Chondrocyte (in vitro differentiated cells): ENCODE results near the gene PGP. TPM values are rescaled to one million over a fixed set of nuclear protein-coding genes. Genes with fewer than 3 reads are reported as not detected.

Experiments used
- DNase-seq: peaks from one replicate; pipeline ENCODE4 v3.0.0; 2021; ENCODE audit warnings: mixed read lengths, low spot score
- H3K27ac Mint-ChIP-seq: one replicate; pipeline ENCODE4 v1.8.0; 2021; ENCODE audit warnings: mild to moderate bottlenecking, moderate library complexity, mixed read lengths; ENCODE audit not compliant: unreplicated experiment
- H3K27me3 Mint-ChIP-seq: 2 replicates; pipeline ENCODE4 v1.8.0; 2021; ENCODE audit warnings: low read depth, mixed read lengths
- H3K36me3 Mint-ChIP-seq: 2 replicates; pipeline ENCODE4 v1.8.0; 2021; ENCODE audit warnings: low read depth, mixed read lengths
- H3K4me1 Mint-ChIP-seq: 2 replicates; pipeline ENCODE4 v1.8.0; 2021; ENCODE audit warnings: low read depth, mild to moderate bottlenecking, mixed read lengths
- H3K4me3 Mint-ChIP-seq: one replicate; pipeline ENCODE4 v1.8.0; 2021; ENCODE audit warnings: mild to moderate bottlenecking, moderate library complexity, mixed read lengths; ENCODE audit not compliant: unreplicated experiment
- H3K9me3 Mint-ChIP-seq: 2 replicates; pipeline ENCODE4 v1.8.0; 2021; ENCODE audit warnings: low read depth, mixed read lengths
- total RNA-seq: library from RNA; stranded (reverse); gene quantifications from 3 replicates; pipeline ENCODE4 v1.2.1, GENCODE V29; 2021
- TF ChIP-seq, protein P1 (sequence below): fragments of 200-600 bp; sonication (generic); IDR thresholded peaks from 2 replicates; pipeline ENCODE4 v1.5.0; 2021; ENCODE audit warnings: antibody characterized with exemption, mild to moderate bottlenecking, moderate library complexity

PGP gene
- total RNA-seq, 1 donor from 2014 or later, result 15.6 TPM

DNA sequence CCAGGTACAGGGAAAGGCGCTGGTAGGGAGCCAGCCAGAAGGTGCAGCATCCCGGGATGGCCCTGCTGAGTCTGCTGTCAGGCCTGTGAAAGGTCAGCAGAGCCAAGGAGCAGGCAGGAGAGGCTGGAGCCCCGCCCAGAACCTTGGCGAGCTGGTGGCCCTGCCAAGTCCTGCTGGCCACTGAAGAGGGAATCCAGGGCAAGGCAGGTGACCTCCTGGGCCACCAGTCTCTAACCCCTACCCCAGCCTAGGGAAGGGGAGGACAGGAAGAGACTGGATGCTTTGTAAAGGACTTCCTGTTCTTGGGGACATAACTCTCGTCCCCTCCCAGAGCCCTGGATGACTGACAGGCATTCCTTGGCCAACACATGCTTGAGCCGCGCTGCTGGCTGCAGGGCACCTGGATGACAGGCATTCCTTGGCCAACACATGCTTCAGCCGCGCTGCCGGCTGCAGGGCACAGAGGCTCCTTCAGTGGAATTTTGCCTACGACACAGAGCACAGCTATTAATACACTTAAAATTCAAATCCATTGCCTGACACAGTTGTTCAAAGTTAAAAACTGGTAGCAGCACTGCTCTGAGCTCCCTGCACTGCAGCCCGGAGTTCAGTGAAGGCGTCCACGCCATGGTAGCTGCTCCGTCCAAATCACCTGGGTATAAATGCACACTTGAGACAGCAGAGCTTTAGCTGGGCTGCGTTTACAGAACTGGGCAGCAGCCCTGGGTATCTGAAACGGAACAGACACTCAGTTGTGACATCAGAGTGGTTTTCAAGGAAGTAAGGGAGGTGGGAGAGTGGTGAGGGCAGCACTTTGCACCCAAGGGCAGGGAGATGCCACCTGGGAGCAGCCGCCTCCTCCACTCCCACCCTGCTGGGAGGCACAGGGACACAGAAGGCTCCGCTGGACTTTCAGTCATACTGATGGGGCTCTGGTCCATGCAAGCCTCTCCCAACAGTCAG lies 2.0 kb downstream of the PGP start:
- peak overlapping the region; percentile 52 for H3K27ac Mint-ChIP-seq
- no peaks in the 10 kb centered on the region for H3K27me3 Mint-ChIP-seq
- no peak for DNase-seq
- H3K4me3 Mint-ChIP-seq, result peak overlapping the region; percentile 72
- H3K9me3 Mint-ChIP-seq, result no peaks in the 10 kb centered on the region
- peaks cover 4% of the 10 kb centered on the region for H3K36me3 Mint-ChIP-seq
- peaks cover 27% of the 10 kb centered on the region for H3K4me1 Mint-ChIP-seq
- TF ChIP-seq, protein P1, sequence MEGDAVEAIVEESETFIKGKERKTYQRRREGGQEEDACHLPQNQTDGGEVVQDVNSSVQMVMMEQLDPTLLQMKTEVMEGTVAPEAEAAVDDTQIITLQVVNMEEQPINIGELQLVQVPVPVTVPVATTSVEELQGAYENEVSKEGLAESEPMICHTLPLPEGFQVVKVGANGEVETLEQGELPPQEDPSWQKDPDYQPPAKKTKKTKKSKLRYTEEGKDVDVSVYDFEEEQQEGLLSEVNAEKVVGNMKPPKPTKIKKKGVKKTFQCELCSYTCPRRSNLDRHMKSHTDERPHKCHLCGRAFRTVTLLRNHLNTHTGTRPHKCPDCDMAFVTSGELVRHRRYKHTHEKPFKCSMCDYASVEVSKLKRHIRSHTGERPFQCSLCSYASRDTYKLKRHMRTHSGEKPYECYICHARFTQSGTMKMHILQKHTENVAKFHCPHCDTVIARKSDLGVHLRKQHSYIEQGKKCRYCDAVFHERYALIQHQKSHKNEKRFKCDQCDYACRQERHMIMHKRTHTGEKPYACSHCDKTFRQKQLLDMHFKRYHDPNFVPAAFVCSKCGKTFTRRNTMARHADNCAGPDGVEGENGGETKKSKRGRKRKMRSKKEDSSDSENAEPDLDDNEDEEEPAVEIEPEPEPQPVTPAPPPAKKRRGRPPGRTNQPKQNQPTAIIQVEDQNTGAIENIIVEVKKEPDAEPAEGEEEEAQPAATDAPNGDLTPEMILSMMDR, result no peak

DNA sequence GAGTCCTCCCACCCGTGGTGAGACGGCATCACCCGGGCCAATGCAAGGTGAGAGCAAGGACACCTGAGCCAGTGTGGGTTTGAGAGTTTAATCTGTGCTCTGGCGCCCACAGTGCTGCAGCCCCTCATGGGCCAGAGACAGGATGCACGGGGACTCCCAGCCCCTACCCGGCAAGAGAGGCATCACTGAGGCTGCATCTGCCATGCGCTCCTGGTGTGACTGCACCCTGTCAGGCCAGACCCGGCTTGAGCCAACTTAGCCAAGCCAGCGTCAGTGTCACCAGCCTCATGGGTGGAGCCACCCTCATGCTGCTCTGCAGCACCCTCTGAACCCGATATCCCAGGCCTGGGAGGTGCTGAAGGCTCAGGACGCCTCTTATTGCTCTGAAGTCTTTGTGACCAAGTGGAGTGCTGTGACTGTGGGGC lies 2.7 kb downstream of the PGP start:
- Mint-ChIP-seq H3K9me3 (no peaks in the 10 kb centered on the region), H3K27ac (no peak overlapping the region), H3K4me1 (peaks cover 31% of the 10 kb centered on the region), H3K36me3 (peaks cover 7% of the 10 kb centered on the region), H3K4me3 (no peak overlapping the region), H3K27me3 (no peaks in the 10 kb centered on the region)
- DNase-seq, result no peak
- TF ChIP-seq, protein P1, result no peak

DNA sequence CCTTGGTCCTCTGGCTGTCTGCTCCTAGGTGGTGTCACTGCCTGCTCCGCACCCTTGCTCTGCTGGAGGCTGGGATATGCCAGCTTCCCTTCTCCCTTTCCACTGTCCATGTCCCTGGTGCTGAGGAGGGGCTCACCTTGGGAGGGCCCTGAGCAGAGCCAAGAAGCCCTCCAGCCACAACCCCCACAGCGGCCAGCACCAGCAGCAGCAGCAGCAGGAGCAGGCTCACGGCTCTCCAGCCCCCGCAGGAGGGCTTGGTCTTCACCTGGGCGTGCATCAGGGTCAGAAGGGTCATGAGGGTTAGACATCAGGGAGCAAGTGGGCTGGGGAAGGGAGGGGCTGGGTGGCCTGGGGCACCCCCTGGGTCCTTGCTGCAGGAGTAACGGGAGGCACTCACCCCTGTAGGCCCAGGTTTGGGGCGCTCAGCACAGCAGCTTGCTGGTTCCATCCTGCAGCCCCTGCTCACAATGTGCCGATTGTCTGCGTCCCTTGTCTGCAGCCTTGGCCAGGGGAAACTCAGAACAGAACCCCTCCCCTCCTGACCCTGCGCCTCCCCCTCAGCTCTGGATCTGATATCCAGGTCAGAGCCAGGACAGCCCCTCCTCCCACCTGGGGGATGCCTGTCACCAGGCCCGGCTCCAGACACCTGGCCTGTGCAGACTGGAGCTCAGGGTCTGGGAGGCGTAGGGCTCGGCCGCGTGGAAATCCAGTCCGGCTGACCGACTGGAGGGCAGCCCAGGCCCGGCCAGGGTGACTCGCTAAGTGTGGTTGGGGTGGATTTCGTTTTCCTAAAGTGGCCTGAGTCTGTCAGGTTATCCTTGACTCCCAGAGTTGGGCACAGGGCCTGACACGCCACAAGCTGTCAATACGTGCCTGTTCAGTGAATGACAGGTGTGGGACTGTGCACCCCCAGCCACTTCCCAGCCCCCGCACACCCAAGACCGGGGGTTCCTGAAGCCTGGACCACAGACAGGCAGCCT lies 4.0 kb downstream of the PGP start, which contains the start of gene BRICD5:
Gene BRICD5, minus strand, starts transcription at position 478 of the 980 bp plus-strand sequence. Its CDS starts 30 bp downstream, at position 448.
- Mint-ChIP-seq H3K27ac (no peak within 1 kb of the TSS), H3K36me3 (peaks cover 7% of the 10 kb centered on the region), H3K9me3 (no peaks in the 10 kb centered on the region), H3K4me1 (peaks cover 39% of the 10 kb centered on the region), H3K27me3 (no peaks in the 10 kb centered on the region), H3K4me3 (no peak within 1 kb of the TSS)
- TF ChIP-seq, protein P1, result no peak
- DNase-seq, result no peak

DNA sequence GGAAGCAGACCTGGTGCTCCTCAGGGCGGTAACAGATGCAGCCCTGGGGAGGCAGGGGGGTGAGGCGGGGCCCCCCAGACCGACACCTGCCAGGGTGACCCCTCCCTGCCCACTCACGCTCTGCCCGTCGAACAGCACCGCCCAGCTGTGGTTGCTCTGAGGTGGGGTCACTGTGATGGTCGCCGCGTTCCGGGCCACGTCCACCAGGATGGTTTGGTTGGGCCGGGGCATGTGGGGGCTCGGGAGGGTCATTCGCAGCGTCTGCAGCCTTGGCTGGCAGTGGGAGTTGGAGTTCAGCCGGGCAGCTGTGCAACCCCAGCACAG lies 4.7 kb downstream of the PGP start:
- no peaks in the 10 kb centered on the region for H3K27me3 Mint-ChIP-seq
- no peak overlapping the region for H3K27ac Mint-ChIP-seq

More for the DNA sequence above, 4.7 kb downstream of the PGP start:
- no peak for DNase-seq
- Mint-ChIP-seq H3K4me3 (no peak overlapping the region), H3K36me3 (peaks cover 7% of the 10 kb centered on the region), H3K4me1 (peaks cover 36% of the 10 kb centered on the region), H3K9me3 (no peaks in the 10 kb centered on the region)
- TF ChIP-seq, protein P1, result no peak
